Measurements from ENCODE around the gene ZFHX2. TPM values are rescaled to one million over a fixed set of nuclear protein-coding genes. Genes with fewer than 3 reads are reported as not detected.

ZFHX2 gene
- total RNA-seq, 6 experiments from 2014 or later, result 0.63 to 4.2 (median 1.7) TPM

DNA sequence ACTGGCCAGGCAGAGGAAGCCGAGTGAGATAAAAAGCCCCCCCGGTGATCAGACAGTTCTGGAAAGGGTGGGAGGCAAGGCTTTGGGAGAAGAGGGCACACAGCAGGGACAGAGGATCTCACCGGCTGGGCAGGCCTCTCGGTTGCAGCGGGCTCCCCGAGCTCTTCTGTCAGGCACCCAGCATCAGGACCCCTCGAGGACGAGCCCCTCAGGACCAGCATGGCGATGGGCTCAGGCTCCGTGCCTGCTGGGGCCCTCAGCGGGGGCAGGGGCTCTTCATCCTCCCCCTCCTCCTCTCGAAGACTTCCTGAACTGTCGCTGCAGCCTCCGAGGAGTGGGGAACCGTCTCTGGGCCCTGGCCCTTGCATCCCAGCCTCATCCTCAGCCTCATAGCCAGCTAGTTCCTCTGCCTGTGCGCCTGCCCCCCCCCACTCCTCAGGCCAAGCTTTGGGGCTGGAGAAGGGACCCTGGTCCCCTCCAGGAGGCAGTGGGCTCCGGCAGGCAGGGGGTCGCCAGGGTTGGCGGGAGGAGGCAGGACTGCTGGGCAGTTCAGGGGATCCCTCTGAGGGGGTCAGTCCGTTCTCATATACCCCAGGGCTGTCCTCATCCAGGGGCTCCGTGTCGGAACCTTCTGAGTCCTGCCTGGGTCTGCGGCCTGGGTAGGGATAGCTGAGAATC is 19.4 kb upstream of the ZFHX2 start:
- H3K36me3 Mint-ChIP-seq (ENCODE audit: low read depth), result no peaks in the 10 kb centered on the region
- peaks cover 43% of the 10 kb centered on the region for H3K27me3 Mint-ChIP-seq (ENCODE audit: insufficient read depth)
- no peaks in the 10 kb centered on the region for H3K9me3 Mint-ChIP-seq
- H3K27ac Mint-ChIP-seq, result no peak overlapping the region
- TF ChIP-seq, protein P1, sequence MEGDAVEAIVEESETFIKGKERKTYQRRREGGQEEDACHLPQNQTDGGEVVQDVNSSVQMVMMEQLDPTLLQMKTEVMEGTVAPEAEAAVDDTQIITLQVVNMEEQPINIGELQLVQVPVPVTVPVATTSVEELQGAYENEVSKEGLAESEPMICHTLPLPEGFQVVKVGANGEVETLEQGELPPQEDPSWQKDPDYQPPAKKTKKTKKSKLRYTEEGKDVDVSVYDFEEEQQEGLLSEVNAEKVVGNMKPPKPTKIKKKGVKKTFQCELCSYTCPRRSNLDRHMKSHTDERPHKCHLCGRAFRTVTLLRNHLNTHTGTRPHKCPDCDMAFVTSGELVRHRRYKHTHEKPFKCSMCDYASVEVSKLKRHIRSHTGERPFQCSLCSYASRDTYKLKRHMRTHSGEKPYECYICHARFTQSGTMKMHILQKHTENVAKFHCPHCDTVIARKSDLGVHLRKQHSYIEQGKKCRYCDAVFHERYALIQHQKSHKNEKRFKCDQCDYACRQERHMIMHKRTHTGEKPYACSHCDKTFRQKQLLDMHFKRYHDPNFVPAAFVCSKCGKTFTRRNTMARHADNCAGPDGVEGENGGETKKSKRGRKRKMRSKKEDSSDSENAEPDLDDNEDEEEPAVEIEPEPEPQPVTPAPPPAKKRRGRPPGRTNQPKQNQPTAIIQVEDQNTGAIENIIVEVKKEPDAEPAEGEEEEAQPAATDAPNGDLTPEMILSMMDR (IDR thresholded peaks at IDR 0.05), result no peak
- no peak overlapping the region for H3K4me3 Mint-ChIP-seq
- no peak for DNase-seq
- peaks cover 12% of the 10 kb centered on the region for H3K4me1 Mint-ChIP-seq (ENCODE audit: low read depth)

DNA sequence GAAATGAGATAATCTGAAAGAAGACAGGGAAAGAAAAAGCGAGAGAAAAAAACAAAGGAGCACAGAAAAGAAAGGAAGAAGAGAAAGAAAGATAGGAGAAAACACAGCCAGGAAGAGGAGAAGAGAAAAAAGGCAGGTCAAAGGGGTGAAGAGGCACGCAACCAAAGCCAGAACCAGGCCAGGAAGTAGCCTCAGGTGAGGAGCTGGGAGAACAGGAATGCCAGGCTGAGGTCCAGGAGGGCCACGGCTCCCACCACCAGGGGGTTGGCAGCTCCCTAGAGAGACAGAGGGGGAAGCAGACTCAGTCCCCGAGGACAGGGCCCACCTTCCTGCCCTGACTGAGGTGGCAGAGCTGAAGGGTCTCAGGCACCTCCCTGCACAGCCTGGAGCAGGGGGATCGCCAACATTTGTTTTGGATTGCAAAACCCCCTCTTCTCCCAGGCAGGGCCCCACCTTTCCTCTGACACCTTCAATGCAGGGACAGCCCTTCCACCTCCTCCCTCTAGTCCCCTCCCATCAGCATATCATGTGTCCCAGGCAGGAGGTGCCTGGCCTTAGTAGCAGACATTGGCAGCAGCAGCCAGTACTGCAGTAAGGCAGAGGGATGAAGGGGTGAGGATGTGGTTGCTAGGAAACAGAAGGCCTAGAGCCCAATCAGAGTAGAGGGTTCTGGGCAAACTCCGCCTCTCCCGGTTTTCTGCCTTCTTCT is 18.0 kb upstream of the ZFHX2 start:
- H3K36me3 Mint-ChIP-seq (ENCODE audit: low read depth), result no peaks in the 10 kb centered on the region
- TF ChIP-seq, protein P1 (IDR thresholded peaks at IDR 0.05), result no peak
- peak; percentile 19 for DNase-seq
- no peak overlapping the region for H3K27ac Mint-ChIP-seq
- peaks cover 37% of the 10 kb centered on the region for H3K27me3 Mint-ChIP-seq (ENCODE audit: insufficient read depth)
- H3K4me1 Mint-ChIP-seq (ENCODE audit: low read depth), result peaks cover 12% of the 10 kb centered on the region
- no peaks in the 10 kb centered on the region for H3K9me3 Mint-ChIP-seq
- H3K4me3 Mint-ChIP-seq, result no peak overlapping the region

GRCh38 chr14:23568600-23569331 is 17.2 kb upstream of the ZFHX2 start:
- Mint-ChIP-seq H3K36me3 (ENCODE audit: low read depth) (no peaks in the 10 kb centered on the region), H3K9me3 (no peaks in the 10 kb centered on the region), H3K4me1 (ENCODE audit: low read depth) (peaks cover 12% of the 10 kb centered on the region), H3K27me3 (ENCODE audit: insufficient read depth) (peaks cover 36% of the 10 kb centered on the region), H3K27ac (no peak overlapping the region), H3K4me3 (no peak overlapping the region)
- no peak for DNase-seq
- TF ChIP-seq, protein P1 (IDR thresholded peaks at IDR 0.05), result peak; percentile 52

GRCh38 chr14:23568021-23568599 is 16.5 kb upstream of the ZFHX2 start:
- DNase-seq, result no peak
- Mint-ChIP-seq H3K27ac (no peak overlapping the region), H3K4me3 (peak overlapping the region; percentile 87; the same call in 1 of the 2 replicates), H3K36me3 (ENCODE audit: low read depth) (no peaks in the 10 kb centered on the region), H3K4me1 (ENCODE audit: low read depth) (peaks cover 12% of the 10 kb centered on the region), H3K27me3 (ENCODE audit: insufficient read depth) (peaks cover 34% of the 10 kb centered on the region), H3K9me3 (no peaks in the 10 kb centered on the region)
- TF ChIP-seq, protein P1 (IDR thresholded peaks at IDR 0.05), result no peak

GRCh38 chr14:23567186-23568020 is 15.8 kb upstream of the ZFHX2 start, which contains the start of gene AP1G2:
Gene AP1G2 (minus strand): TSS chr14:23567791. CDS start chr14:23567314, 477 bp downstream.
- TF ChIP-seq, protein P1 (IDR thresholded peaks at IDR 0.05), result no peak
- H3K9me3 Mint-ChIP-seq, result no peaks in the 10 kb centered on the region
- peaks cover 30% of the 10 kb centered on the region for H3K27me3 Mint-ChIP-seq (ENCODE audit: insufficient read depth)
- H3K27ac Mint-ChIP-seq, result peak within 1 kb of the TSS; percentile 17; the same call in 1 of the 2 replicates
- H3K4me1 Mint-ChIP-seq (ENCODE audit: low read depth), result peaks cover 12% of the 10 kb centered on the region
- DNase-seq, result peak; percentile 15
- H3K36me3 Mint-ChIP-seq (ENCODE audit: low read depth), result no peaks in the 10 kb centered on the region
- H3K4me3 Mint-ChIP-seq, result peak within 1 kb of the TSS; percentile 87

All from HFFc6 (cell line).